Suprapubic skin (tissue), 3 donors: Measurements from ENCODE around the gene NTN4.

ENCODE experiments used
- POLR2A ChIP-seq, 2 donors: fragments of 450-650 bp; IDR thresholded peaks; one replicate each; pipeline ENCODE4 v1.6.1; 2017; ENCODE audit warnings: antibody characterized with exemption in 2 of 2, mild to moderate bottlenecking in 2 of 2, moderate library complexity in 2 of 2
- TF ChIP-seq, protein P1 (sequence below), 2 donors: fragments of 200-600 bp in 1 of 2; fragments of 450-650 bp in 1 of 2; sonication (generic) in 1 of 2; IDR thresholded peaks; one replicate each; pipeline ENCODE4 v1.5.1; 2016 to 2019; ENCODE audit warnings: antibody characterized with exemption in 2 of 2, mild to moderate bottlenecking in 1 of 2, moderate library complexity in 1 of 2

DNA sequence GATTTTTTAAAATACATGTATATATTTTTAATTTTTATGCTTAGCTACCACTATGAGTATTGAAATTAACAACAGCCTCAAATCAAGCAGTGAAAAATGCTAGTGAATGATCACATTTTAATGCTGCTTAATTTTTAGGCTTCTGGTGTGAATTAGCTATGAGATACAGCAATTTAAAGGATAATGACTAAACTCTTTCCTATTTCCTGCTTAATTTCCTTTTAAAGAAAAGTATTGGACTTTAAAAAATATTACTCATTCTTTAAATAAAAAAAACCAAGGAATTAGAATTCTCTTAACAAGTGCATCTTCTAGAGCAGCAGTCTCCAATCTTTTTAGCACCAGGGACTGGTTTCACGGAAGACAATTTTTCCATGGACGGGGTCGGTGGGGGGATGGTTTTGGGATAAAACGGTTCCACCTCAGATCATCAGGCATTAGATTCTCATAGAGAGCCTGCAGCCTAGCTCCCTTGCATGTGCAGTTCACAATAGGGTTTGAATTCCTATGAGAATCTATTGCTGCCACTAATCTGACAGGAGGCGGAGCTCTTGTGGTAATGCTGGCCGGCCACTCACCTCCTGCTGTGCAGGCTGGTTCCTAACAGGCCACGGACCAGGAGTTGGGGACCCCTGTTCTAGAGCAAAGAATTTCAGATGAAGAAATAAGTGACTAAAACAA is 18.6 kb upstream of the NTN4 start:
- TF ChIP-seq POLR2A (IDR thresholded peaks at IDR 0.05): no peak
- TF ChIP-seq, protein P1, sequence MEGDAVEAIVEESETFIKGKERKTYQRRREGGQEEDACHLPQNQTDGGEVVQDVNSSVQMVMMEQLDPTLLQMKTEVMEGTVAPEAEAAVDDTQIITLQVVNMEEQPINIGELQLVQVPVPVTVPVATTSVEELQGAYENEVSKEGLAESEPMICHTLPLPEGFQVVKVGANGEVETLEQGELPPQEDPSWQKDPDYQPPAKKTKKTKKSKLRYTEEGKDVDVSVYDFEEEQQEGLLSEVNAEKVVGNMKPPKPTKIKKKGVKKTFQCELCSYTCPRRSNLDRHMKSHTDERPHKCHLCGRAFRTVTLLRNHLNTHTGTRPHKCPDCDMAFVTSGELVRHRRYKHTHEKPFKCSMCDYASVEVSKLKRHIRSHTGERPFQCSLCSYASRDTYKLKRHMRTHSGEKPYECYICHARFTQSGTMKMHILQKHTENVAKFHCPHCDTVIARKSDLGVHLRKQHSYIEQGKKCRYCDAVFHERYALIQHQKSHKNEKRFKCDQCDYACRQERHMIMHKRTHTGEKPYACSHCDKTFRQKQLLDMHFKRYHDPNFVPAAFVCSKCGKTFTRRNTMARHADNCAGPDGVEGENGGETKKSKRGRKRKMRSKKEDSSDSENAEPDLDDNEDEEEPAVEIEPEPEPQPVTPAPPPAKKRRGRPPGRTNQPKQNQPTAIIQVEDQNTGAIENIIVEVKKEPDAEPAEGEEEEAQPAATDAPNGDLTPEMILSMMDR (IDR thresholded peaks at IDR 0.05): no peak
